ENCODE results near the gene GPR18. TPM values are rescaled to one million over a fixed set of nuclear protein-coding genes. Genes with fewer than 3 reads are reported as not detected.

Gene GPR18
- total RNA-seq, 1 experiment from 2014 or later: not detected

GRCh38 chr13:99295488-99296252, 37.5 kb upstream of the GPR18 start:
- H3K27me3 Mint-ChIP-seq (ENCODE audit: insufficient read depth, unreplicated experiment): no peaks in the 10 kb centered on the region
- no peaks in the 10 kb centered on the region for H3K4me1 ChIP-seq
- H3K36me3 Mint-ChIP-seq (ENCODE audit: insufficient read depth, unreplicated experiment): peaks cover 18% of the 10 kb centered on the region
- peaks cover 24% of the 10 kb centered on the region for H3K4me1 Mint-ChIP-seq (ENCODE audit: low read depth, unreplicated experiment)
- BruUV-seq (replicated peaks): no TSS peak
- H3K4me3 ChIP-seq (ENCODE audit: low read depth, low read length): no peak overlapping the region
- CTCF ChIA-PET: no interaction called here
- H3K4me3 Mint-ChIP-seq (ENCODE audit: unreplicated experiment): no peak overlapping the region
- no peak for TF ChIP-seq CTCF (IDR thresholded peaks at IDR 0.05; ENCODE audit: insufficient read depth in 1 of 2, low read depth in 1 of 2, low read length in 1 of 2, severe bottlenecking in 1 of 2, unreplicated experiment in 1 of 2)
- no peaks in the 10 kb centered on the region for H3K36me3 ChIP-seq (ENCODE audit: control insufficient read depth, insufficient read depth, low read length)
- H3K9me3 ChIP-seq: no peaks in the 10 kb centered on the region
- H3K27me3 ChIP-seq (replicated peaks; ENCODE audit: control insufficient read depth, insufficient read depth, low read length): no peaks in the 10 kb centered on the region
- no peaks in the 10 kb centered on the region for H3K9me3 Mint-ChIP-seq (ENCODE audit: unreplicated experiment)
- POLR2A ChIA-PET: no interaction called here
- DNase-seq: no peak
- intact Hi-C loops (cut with micrococcal nuclease; ENCODE audit: unreplicated experiment): loop anchor here (10.0 kb wide), 1 partner anchor 139 kb away; no protein-coding TSS in a partner anchor
- H3K27ac Mint-ChIP-seq (ENCODE audit: unreplicated experiment): no peak overlapping the region

GRCh38 chr13:99294958-99295357, 36.8 kb upstream of the GPR18 start:
- H3K4me1 Mint-ChIP-seq (ENCODE audit: low read depth, unreplicated experiment): peaks cover 18% of the 10 kb centered on the region
- H3K4me1 ChIP-seq: no peaks in the 10 kb centered on the region
- TF ChIP-seq CTCF (IDR thresholded peaks at IDR 0.05; ENCODE audit: insufficient read depth in 1 of 2, low read depth in 1 of 2, low read length in 1 of 2, severe bottlenecking in 1 of 2, unreplicated experiment in 1 of 2): no peak
- no peaks in the 10 kb centered on the region for H3K9me3 Mint-ChIP-seq (ENCODE audit: unreplicated experiment)
- ChIA-PET POLR2A (no interaction called here), CTCF (no interaction called here)
- no peak overlapping the region for H3K4me3 Mint-ChIP-seq (ENCODE audit: unreplicated experiment)
- H3K27me3 Mint-ChIP-seq (ENCODE audit: insufficient read depth, unreplicated experiment): no peaks in the 10 kb centered on the region
- no peaks in the 10 kb centered on the region for H3K9me3 ChIP-seq
- DNase-seq: no peak
- no TSS peak for BruUV-seq (replicated peaks)
- no peaks in the 10 kb centered on the region for H3K36me3 ChIP-seq (ENCODE audit: control insufficient read depth, insufficient read depth, low read length)
- H3K27me3 ChIP-seq (replicated peaks; ENCODE audit: control insufficient read depth, insufficient read depth, low read length): no peaks in the 10 kb centered on the region
- H3K36me3 Mint-ChIP-seq (ENCODE audit: insufficient read depth, unreplicated experiment): peaks cover 21% of the 10 kb centered on the region
- H3K27ac Mint-ChIP-seq (ENCODE audit: unreplicated experiment): no peak overlapping the region
- intact Hi-C loops (cut with micrococcal nuclease; ENCODE audit: unreplicated experiment): loop anchor here (10.0 kb wide), 1 partner anchor 140 kb away; no protein-coding TSS in a partner anchor
- no peak overlapping the region for H3K4me3 ChIP-seq (ENCODE audit: low read depth, low read length)

DNA sequence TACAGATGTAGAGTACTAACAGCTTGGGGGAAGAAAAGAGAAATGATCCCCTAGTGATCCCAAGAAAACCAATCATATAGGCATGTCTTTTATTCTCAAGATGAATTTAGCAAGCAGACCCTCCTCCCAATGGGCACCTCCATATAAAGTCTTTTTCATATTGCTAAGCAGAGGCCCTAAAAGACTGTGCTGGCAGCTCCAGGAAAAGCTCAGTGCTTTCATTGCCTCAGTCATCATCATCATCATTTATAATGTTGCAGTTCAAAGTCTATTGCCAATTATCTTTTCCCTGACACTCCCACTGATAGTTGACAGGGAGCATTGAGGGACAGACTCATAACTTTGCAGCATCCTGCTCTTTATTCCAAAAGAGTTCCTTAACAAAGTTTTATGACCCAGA, 36.0 kb upstream of the GPR18 start:
- BruUV-seq (replicated peaks): no TSS peak
- no peak overlapping the region for H3K27ac Mint-ChIP-seq (ENCODE audit: unreplicated experiment)
- no peak for TF ChIP-seq CTCF (IDR thresholded peaks at IDR 0.05; ENCODE audit: insufficient read depth in 1 of 2, low read depth in 1 of 2, low read length in 1 of 2, severe bottlenecking in 1 of 2, unreplicated experiment in 1 of 2)
- no peaks in the 10 kb centered on the region for H3K4me1 ChIP-seq
- CTCF ChIA-PET: no interaction called here
- H3K36me3 Mint-ChIP-seq (ENCODE audit: insufficient read depth, unreplicated experiment): peaks cover 25% of the 10 kb centered on the region
- H3K9me3 ChIP-seq: no peaks in the 10 kb centered on the region
- H3K4me3 Mint-ChIP-seq (ENCODE audit: unreplicated experiment): no peak overlapping the region
- no peaks in the 10 kb centered on the region for H3K9me3 Mint-ChIP-seq (ENCODE audit: unreplicated experiment)
- peaks cover 12% of the 10 kb centered on the region for H3K4me1 Mint-ChIP-seq (ENCODE audit: low read depth, unreplicated experiment)
- H3K36me3 ChIP-seq (ENCODE audit: control insufficient read depth, insufficient read depth, low read length): no peaks in the 10 kb centered on the region
- intact Hi-C loops (cut with micrococcal nuclease; ENCODE audit: unreplicated experiment): loop anchor here (10.0 kb wide), 1 partner anchor 141 kb away; no protein-coding TSS in a partner anchor
- DNase-seq: no peak
- no peak overlapping the region for H3K4me3 ChIP-seq (ENCODE audit: low read depth, low read length)
- H3K27me3 Mint-ChIP-seq (ENCODE audit: insufficient read depth, unreplicated experiment): no peaks in the 10 kb centered on the region
- H3K27me3 ChIP-seq (replicated peaks; ENCODE audit: control insufficient read depth, insufficient read depth, low read length): no peaks in the 10 kb centered on the region
- POLR2A ChIA-PET: no interaction called here
